Bone marrow (tissue), 2 donors: Measurements from ENCODE around the gene VARS2.

Experiments used
- DNase-seq, 2 donors: peaks; one replicate each; lab custom pipeline; 2025; lab: John Stamatoyannopoulos, UW

The VARS2 gene

GRCh38 chr6:30884521-30885480 is 29.2 kb upstream of the VARS2 start:
- no peak for DNase-seq

- DNase-seq = no peak
These were observed 28.5 kb upstream of the VARS2 start for GRCh38 chr6:30885481-30885998.

DNA sequence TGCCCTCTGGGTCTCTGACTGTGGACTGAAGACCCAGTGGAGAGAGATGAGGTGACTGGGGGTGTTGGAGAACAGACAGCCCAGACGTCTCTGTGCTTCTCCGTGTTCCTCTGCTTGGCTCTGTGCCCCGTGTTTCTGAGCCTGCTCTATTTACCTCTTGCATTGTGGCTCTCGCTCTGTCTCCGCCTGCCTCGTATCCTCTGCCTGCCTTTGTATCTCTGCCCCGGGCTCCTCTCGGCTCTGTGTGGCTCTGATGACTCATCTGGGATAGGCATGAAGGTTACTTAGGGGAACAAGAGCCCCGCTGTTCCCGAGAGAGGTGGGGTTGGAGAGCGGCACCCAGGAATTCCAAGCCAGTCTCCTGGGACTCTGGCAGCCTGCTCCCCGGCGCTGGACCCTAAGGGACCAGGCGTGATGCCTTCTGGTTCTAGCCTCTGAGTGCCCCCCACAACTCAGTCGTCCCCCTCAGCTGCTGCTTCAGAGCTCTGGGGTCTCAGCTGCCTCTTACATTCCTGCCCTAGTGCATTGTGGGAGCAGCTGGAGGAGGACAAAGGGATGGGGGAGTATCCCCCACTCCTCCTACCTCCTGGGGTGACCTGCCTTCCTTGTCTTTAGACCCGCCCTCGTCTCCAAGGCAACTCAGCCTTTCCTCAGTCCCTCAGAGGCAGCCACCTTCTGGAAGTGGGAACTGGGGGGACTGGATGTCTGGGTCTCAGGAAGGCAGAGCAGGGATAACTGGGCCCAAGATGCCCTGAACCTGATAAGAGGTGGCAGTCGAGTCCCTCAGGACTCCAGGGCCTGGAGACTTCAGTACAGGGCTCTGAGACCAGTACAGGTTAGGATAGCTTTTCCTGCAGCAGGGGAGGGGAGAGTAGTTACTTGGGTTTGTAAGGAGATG is 27.8 kb upstream of the VARS2 start:
- DNase-seq = no peak

DNA sequence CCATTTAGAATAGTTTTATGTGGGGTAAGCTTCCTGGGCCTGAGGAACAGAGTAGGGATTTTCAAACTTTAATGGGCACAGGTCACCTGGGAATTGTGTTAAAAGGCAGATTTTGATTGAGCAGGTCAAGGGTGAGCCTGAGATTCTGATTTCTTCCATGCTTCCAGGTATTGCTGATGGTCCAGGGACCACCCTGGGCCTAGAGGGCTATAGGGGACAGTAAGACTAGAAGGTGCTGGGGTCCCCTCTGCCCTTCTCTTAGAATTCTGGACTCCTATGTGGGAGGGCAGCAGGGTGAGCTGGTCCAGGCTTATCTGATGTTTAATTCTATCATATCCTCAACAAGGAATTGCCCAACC is 27.2 kb upstream of the VARS2 start:
- DNase-seq = no peak

DNA sequence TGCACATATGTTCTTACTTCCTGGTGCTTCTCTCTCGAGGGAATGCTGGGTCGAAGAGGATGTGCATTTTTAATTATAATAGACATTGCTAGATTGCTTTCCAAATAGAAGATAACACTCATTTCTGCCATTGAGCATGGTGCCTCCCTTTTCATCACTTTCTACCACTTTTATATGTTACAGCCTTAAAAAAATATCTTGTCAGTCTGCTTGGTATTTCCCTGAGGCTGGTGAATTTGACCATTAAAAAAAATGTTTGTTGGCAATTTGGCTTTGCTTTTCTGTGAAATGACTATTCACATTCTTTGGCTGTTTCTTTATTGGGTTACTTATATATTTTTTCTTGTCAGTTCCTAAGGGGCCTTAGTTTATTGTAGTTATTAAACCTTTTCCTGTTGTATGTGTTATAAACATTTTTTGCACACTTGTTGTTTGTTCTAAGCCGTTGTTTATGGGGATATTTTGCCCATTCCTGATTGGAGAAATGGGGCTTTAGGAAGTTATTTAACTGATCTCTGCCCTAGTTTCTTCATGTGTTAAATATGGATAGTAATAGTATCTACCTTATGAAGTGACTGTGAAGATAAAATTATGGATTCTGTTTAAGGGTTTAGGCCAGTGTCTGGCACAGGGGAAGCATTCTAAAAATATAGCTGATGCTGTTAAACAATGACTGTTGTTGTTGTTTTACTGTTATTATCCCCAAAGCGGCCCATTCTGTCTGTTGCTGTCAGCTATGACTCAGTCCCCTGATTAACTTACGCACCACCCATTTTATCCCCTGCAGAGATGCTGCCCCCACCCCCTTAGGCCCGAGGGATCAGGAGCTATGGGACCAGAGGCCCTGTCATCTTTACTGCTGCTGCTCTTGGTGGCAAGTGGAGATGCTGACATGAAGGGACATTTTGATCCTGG is 25.9 kb upstream of the VARS2 start:
- no peak for DNase-seq

DNA sequence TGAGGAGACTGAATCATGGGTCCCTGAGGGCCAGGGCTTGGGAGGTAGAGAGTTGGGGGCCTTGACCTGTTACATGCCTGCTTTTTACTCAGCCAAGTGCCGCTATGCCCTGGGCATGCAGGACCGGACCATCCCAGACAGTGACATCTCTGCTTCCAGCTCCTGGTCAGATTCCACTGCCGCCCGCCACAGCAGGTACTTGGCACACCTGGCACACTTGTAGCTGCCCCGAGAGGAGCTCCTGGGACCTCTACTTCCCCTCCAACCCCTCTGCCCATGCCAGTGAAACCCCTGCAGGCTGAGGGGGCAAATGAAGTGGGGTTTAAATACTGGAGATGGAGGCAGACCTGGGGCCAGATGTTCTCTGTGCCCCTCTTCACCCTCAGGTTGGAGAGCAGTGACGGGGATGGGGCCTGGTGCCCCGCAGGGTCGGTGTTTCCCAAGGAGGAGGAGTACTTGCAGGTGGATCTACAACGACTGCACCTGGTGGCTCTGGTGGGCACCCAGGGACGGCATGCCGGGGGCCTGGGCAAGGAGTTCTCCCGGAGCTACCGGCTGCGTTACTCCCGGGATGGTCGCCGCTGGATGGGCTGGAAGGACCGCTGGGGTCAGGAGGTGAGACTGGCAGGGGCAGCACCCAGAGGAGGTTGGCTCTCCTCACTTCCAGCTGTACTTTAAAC is 25.1 kb upstream of the VARS2 start:
- no peak for DNase-seq

- no peak for DNase-seq
These were observed 24.5 kb upstream of the VARS2 start for GRCh38 chr6:30889496-30889885.

DNA sequence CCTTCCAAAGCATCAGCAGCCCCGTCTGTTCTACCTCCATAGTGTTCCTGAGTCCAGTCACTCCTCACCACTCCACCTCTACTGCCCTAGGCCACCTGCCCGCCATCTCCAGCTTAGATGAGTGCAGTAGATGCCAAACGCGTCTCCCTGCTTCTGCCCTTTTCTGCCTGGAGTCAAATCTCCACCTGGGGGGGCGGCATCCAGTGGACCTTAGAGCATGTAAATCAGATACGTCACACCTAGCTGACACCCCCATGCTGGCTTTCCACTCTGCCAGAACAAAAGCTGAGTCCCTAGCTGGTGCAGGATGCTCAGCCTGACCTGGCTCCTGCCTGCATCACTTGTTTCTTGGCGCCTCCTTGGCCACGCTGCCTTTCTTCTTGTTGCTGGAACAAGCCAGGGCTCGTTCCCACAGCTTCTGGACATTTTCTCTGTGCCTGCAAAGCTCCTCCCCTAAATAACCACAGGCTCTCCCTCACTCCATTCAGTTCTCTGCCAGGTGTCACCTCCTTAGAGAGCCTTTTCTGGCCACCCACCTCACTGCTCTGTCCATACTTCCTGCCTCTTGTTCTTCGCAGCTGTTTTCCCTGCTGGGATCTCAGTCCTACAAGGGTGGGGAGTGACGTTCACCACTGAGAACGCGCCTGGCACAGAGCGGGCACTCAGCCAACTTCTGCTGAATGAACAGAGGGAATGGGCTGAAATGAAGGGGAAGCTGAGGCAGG is 24.0 kb upstream of the VARS2 start:
- no peak for DNase-seq

GRCh38 chr6:30890646-30891449 is 23.2 kb upstream of the VARS2 start:
- no peak for DNase-seq

- DNase-seq = no peak
These were observed 22.7 kb upstream of the VARS2 start for GRCh38 chr6:30891450-30891723.

DNA sequence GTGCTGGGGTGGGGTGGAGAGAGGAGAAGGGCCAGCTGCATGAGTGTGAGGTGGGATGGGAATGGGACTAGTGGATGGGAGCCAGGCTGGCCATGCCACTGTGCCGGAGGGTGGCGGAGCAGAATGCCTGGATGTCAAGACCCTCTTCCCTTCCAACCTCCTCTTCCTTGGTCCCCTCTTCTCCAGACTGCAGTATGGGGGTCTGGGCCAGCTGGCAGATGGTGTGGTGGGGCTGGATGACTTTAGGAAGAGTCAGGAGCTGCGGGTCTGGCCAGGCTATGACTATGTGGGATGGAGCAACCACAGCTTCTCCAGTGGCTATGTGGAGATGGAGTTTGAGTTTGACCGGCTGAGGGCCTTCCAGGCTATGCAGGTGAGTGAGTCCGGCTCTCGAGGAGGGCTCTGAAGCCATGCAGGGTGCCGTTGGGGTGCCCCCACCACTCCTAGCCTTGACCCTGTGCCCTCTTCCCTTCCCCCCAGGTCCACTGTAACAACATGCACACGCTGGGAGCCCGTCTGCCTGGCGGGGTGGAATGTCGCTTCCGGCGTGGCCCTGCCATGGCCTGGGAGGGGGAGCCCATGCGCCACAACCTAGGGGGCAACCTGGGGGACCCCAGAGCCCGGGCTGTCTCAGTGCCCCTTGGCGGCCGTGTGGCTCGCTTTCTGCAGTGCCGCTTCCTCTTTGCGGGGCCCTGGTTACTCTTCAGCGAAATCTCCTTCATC is 22.1 kb upstream of the VARS2 start:
- no peak for DNase-seq

GRCh38 chr6:30893001-30893591 is 20.9 kb upstream of the VARS2 start:
- DNase-seq = no peak

GRCh38 chr6:30893666-30894065 is 20.4 kb upstream of the VARS2 start:
- no peak for DNase-seq

- DNase-seq = no peak
These were observed 19.7 kb upstream of the VARS2 start for GRCh38 chr6:30894381-30894780.

DNA sequence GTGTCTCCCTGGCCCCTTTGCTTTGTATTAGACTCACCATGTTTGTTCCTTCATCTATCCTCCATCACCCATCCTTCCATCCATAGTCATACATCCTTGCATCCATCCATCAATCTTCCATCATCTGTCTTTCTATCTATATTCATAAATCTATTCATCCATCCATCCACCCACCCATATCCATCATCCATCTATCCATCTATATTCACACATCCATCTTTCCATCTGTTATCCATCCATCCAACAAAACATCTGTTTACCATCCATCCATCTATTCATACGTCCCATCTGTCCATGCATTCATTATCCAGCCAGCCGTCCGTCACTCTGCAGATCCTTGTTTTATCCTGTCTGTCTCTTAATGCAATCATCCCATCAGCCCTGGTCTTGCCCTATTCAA is 19.1 kb upstream of the VARS2 start:
- DNase-seq = no peak

DNA sequence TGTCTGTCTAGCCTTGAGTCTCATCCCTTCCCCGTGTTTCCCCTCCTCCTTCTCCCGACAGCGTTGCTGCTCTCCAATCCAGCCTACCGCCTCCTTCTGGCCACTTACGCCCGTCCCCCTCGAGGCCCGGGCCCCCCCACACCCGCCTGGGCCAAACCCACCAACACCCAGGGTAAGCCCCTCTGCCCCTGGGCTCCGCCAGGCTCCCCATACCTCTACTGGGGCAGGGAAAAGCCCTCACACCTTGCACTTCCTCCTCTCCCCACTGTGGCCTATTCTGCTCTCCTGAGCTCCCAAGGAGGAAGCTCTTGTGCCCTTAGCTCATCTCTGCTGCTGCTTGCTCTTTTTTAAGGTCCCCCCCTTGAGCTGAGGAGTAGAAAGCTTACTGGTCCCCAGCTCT is 18.7 kb upstream of the VARS2 start:
- DNase-seq = no peak

DNA sequence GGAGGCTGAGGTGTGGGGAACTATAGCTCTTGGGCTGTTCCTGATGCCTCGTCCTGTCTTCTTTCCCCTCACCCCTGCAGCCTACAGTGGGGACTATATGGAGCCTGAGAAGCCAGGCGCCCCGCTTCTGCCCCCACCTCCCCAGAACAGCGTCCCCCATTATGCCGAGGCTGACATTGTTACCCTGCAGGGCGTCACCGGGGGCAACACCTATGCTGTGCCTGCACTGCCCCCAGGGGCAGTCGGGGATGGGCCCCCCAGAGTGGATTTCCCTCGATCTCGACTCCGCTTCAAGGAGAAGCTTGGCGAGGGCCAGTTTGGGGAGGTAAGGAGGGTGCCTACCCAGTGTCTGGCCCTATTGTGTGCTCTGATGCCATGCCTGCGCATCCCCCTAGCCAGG is 17.5 kb upstream of the VARS2 start:
- no peak for DNase-seq

DNA sequence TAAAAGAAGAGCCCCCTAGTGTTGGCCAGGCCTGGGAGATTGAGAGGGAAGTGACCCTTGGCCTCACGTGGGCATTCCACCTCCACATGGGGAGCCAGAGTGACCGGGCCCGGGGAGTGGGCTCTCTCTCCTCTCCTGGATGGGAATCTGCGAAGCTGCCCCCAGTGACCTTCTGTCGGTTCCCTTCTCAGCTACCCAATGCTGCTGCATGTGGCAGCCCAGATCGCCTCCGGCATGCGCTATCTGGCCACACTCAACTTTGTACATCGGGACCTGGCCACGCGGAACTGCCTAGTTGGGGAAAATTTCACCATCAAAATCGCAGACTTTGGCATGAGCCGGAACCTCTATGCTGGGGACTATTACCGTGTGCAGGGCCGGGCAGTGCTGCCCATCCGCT is 16.2 kb upstream of the VARS2 start:
- no peak for DNase-seq
